TTC549 (cell line): Measurements from ENCODE around the gene MAMSTR.
A peak's percentile ranks its signal among the peaks of the same experiment; 100 is the strongest.

ENCODE experiments used
- FAIRE-seq: peaks from 2 replicates; lab custom pipeline; 2012; peaks lifted over from hg19 to GRCh38; lab: Jason Lieb, UNC

Gene MAMSTR

DNA sequence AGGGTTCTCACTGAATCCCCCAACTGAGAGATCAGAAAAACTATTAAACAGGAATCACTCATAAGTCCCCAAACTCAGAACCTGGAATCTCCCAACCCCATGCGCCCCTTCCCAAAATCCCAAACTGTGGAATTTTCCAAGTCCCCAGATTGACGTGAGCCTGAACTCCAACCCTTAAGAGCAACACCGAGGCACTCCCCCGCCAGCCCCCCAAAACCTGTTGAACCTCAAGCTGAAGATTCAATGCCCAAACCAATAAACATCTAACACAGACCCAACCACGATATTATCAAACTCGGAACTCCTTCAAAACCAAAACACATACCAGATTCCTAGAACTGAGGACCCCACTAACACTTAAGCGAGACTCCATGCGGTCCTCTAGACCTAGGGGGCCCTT, 26.6 kb upstream of the MAMSTR start:
- FAIRE-seq: no peak

DNA sequence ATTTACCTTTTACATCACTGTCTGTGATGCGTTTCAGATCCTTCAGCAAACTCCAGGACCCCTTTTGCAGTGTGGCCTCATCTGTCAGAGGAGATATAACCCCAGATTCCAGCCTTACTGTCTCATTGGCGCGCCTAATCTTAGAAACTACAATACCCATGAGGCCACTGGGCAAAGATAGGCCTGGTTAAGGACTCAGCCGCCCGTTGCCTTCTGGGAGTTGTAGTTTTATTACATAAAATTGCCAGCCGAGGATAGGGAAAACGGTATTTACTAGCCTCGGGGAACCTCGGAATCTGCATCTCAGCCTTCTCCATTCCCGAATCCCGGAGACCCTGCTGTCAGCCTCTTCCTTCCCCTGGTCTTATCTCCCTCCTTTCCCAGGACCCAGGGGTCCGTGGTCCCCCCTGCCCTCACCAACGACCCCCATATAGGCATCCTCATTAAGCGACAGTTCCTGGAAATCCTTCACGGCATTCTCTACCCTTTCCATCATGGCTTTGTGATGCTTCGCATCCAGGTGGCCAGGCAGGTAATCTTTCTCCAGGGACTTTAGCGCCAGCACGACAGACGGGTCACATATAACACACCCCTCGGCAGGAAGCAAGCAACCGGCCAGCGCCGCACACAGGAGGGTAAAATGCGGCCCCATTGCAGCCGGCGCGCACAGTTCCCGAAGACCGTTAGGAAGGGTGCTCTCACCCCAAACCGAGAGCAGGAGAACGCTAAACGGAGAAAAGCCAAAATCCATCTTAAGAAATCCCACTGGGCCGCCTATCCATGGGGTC, 25.9 kb upstream of the MAMSTR start:
- FAIRE-seq: no peak

DNA sequence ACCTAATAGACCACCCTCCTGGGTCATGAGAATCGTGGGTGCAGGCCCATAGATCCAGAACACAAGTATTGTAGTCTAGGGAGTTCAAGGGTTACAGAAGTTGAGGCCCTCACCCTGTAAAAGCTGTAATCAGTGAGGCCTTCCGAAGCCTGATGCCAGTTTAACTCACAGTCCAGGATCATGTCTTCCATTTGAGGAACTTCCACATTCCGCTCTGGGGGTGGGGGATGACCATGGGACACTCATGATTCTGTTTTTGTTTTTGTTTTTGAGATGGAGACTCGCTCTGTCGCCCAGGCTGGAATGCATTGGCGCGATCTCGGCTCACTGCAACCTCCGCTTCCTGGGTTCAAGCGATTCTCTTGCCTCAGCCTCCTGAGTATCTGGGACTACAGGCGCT, 22.6 kb upstream of the MAMSTR start:
- no peak for FAIRE-seq

DNA sequence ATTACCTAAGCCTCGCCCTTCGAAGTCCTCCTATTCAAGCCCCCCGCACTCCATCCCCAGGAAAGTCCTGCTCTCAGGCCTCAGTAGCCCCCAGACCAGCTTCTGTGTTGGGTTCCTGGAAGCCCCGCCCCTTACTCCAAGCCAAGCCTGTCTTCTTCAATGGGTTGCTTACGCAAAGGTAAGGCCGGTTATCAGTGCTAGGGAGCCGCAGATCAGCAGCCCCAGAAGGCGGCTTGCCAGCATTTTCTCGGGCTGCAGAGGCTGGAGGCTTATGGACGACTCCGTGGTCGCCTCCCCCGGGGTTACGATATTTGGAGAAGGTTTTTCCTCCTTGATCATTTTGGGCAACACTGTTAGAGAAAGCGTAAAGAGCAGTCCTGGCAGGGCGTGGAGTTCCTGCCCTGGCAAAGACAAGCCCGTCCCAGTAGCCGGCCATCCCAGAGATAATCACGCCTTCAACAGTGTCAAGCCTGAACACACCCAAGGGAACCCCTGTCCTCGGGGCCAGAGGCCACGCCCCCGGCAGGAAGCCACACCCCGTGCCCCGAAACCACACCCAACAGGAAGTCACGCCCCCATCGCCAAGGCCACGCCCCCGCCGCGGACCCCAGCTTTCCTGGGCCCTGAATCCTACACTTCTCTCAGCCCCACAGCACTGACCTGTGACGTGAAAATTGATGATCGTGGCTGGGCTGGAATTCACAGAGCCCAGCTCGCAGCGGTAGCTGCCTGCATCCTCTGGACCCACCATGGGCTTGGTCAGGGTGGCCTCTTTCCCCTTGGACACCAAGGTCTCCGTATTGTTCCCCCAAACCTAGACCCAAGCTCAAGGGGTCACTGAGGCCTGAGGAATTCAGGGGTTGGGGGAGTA, 21.8 kb upstream of the MAMSTR start:
- FAIRE-seq: no peak

DNA sequence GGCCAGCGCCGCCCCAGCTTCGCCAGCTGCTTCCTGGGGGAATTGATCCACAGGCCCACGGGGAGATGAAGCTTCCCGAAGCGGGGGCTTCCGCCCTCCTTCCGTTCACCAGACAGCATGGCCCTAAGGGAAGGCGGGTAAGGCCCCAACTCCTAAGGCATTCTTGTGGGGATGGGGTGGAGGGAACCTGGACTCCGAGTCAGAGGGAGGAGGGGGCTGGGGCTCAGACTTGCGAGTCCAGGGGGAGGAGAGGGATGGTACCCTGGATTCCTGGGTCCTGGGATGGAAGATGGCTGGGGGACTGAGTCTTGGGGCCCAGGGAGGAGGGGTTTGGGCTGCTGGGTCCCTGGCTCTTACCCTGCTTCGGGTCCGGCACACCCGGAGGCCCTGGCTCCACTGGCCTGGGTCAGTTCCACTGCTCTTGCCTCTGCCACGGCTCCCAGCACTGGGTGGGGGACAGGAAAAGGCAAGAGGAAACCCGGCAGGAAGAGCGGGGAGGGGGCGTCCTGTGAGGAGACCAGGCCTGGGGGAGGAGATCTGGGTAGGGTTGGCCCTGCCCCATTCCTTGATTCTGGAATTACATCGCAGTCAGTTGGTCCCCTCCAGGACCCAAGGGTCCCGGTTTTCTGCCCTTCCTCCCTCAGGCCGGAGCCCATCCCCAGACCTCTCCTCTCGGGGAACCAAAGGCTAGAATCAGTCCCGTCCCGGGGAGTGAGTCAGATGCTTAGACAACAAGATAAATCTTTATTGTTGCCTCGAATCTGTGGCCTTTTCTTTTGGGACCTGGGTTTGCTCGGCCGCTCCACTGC, 20.8 kb upstream of the MAMSTR start, which contains the start of gene RASIP1:
Gene RASIP1, minus strand, starts transcription at position 447 of the 809 bp plus-strand sequence. Its CDS starts 328 bp downstream, at position 119.
- no peak for FAIRE-seq

DNA sequence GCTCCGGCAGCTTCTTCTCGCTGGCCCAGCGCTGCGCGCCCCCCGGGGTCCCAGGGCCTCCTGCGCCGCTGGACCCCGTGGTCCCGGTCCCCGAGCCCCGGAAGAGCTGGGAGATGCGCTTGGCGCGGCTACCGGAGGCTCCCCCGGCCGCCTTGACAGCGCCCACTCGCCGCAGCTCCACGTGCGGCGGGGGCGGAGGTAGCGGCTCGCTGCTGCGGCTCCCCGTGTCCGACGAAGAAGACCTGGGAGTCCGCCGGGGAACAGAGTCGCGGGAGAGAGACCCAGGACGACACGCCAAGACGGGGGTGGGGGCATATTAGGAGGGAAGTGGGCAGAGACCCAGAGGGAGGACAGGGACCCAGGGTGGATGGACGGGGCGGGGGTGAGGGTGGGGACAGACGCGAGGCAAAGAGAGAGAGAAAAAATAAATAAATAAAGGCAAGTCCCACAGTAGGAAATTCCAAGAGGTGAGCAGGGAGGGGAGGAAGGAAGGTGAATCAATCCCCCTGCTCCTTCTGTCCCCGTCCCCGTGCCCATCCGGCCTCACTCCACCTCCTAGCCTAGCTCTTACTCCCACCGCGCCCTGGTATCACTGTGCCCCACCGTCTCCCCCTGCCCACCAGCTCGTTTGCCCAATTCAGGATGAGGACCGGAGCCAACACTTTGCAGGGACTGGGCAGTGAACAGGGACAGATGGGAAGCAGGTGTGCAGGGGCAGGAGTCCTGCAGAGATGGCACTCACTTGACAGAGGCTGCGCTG, 20.1 kb upstream of the MAMSTR start:
- FAIRE-seq: no peak

DNA sequence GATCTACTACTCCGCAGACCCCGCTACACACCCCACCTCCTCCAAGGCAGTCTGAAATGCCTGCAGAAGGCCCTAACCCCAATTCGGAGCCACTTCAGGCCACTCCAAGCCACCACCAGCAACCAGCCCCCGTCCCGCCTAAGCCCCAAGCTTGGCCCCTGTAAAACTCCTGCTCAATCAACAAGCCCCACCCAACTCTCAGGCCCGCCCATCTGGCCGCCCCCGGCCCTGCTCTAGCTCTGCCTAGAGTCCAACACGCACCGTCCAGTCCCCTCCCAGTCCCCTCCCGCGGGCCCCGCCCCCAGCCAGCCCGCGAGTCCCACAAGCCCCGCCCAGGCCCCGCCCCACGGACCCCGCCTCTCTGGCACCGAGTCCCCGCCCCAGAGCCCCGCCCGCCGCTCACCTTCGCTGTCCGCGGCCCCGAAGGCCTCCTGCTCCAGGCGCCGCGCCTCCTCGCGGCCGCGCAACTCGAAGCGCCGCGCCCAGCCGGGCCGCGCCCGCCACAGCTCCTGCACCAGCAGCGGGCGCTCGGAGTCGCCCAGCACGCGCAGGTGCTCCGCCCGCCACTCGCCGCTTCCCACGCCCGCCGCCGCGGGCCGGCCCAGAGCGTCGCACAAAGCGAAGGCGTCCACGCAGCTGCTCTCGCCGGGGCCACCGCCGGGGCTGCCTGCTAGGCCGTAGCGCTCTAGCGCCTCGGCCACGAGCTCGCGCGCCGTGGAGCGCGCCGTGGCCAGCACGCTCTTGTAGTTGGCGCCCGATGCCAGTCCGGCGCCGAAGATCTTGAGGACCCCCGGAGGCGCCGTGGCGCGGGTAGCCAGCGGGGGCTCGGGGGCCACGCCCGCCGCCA, 19.3 kb upstream of the MAMSTR start:
- FAIRE-seq: no peak

DNA sequence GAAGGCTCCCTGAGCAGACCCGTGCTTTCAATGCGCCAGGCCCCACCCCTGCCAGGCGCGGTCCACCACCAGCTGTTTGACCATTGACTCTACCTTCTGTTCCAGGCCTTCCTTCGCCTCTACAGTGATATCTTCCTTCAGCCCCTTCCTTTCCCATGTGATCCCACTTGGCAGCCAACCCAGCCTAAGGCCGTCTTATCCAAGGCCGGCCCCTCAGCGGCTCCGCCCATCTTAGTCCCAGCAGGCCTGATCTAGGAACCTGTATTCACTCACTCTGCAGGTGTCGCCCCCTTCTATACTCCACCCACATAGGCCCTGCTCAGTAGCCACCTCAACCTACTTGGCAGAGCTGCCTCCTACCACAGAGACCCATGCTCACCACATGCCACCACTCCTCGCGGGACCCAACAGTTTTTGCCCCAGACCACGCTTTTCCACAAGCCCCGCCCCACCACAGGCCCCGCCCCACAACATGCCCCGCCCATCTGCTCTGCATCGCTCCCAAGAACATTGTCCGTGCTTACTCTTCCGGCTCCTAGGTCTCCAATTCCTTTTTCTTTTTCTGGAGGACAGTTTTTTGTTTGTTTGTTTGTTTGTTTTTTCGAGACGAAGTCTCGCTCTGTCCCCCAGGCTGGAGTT, 18.0 kb upstream of the MAMSTR start:
- no peak for FAIRE-seq

DNA sequence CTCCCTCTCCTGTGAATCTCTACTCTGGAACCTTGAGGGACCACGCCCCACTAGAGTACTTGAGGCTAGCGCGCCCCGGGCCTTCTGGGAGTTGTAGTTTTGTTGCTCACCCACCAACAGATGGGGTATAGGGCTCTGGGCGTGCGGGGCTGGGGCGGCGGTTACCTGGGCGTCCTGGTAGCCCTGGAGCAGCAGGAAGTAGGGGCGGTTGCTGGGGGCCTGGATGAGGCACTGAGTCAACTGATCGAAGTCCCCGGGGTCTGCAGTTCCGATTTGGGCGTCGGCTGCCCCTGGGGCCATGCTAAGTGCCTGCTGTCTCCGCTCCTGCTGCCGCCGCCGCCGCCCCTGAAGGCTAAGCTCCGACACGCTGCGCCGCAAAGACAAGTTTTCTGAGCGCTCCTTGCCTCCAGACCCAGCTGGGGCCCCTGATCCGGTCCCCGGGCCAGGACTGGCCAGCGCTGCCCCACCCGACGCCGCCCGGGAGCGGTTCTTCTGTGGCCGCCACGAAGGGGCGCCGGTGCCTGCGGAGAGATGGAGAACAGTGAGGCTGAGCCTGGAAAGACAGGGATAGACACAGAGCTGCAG, 15.6 kb upstream of the MAMSTR start:
- FAIRE-seq: no peak

DNA sequence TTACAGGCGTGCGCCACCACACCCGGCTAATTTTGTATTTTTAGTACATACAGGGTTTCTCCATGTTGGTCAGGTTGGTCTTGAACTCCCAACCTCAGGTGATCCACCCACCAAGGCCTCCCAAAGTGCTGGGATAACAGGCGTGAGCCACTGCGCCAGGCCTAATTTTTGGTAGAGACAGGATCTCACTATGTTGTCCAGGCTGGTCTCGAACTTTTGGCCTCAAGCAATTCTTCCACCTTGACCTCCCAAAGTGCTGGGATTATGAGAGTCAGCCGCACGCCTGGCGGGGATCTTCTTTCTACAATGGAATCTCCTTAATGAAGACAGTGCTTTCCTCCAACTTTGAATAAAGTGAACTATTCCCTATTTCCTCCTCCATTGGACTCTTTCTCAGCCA, 15.1 kb upstream of the MAMSTR start:
- FAIRE-seq: no peak

DNA sequence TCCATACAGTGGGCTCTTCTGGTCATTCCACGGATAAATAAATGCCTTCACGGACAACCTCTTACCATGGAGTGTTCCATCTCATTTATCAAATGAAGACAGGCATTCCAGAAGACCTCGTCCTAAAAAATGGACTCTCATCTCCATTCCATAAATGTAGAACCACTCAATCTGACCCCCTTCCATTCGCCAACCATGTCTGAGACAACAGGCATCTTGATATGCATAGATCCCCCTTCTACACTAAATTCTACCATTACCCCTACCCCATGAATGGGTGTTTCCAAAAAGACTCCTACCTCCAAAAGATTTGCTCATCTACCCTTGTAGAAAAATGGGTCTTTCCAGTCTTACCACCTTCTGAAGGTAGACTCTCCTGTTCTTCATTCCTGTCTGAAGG, 11.9 kb upstream of the MAMSTR start:
- FAIRE-seq: no peak

DNA sequence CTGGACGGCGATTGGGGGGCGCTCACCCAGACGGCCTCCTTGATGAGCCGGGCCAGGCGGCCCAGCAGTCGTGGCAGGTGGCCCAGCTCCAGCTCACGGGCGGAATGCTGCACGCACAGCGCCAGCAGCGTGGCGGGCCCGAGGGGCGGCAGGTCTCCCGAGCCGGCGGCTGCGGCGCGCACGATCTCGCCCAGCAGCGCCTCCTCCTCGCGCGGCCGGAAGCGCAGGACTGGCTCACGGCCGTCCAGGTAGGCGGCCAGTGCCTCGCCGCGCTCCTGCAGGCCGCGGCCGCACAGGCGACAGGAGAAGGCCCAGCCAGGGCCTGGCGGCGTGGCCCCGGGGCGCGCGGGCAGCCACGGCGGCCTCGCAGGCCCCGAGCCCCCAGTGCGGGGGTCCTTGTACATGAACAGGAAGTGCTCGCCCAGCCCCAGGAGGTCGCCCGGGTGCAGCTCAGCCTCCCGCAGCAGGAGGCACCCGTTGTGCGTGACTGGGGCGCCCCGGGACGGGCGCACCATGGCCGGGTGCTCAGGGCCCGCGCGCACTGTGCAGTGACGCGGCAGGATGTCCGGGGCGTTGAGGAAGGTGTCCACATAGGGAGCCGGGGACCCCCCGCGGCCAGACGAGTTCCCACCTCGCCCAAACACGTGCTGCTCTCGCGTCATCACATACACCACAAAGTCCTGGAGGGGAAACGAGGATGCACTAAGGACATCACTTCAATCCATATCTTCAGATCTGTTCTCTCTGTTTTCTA, 9.6 kb upstream of the MAMSTR start:
- FAIRE-seq: no peak

DNA sequence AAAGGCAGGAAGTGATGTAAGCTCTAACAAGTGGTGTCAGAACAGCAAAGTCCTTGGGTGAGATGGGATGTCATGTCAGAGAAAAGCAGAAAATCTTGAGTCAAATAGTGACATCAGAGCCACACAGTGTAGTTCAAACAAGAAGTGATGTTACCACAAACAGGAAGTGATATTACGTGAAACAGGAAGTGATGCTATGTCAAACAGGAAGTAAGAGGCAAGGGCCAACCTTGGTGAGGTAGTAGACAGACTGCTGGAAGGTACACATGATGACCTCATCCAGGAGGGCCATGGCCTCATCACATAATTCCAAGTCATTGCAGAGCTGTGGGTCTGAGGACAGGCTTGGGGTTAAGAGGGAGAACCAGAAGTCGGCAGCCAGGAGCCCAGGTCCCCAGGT, 7.0 kb upstream of the MAMSTR start:
- FAIRE-seq: no peak

DNA sequence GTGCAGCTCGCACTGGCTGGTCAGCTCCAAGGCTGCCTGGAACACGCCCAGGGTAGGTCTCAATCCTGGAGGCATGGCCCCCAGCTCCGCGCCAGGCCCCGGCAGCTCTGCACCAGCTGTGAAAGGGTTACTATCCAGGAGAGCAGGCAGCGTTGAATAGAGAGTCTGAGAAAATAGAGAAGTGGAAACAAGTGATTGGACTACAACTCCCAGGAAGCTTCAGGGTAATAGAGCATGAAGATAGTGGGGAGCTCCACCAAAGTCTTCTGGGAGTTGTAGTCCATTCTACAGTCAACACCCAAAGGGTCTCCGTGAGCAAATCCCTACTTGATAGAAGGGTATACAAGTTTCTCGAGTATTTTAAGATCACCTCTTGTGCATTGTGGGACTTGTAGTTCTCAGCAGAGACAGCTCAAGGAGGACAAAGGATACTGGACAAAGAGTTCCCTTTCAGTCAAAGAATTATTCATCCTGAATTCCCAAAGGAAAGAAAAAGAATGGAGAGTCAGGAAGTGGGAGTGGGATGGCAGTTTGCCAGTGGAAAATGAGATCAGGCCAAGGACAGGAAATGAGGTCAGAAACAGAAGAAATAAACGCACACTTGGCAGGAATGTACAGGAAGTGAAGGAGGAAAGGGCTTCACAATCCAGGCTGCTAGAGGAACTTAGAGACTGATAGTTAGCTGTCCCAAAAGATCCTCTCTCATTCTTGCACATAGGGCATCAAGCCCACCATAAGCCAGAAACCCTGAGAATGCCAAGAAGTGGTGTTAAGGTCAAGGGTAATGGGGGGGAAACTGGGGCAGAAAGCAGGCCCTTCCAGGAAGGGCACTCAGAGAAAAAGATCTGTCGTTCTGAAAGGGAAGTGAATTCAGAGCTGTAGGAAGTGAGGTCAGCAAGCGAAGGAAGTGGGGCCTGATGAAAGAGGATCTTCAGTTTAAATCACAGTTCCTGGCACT, 5.5 kb upstream of the MAMSTR start:
- FAIRE-seq: peak; percentile 85

DNA sequence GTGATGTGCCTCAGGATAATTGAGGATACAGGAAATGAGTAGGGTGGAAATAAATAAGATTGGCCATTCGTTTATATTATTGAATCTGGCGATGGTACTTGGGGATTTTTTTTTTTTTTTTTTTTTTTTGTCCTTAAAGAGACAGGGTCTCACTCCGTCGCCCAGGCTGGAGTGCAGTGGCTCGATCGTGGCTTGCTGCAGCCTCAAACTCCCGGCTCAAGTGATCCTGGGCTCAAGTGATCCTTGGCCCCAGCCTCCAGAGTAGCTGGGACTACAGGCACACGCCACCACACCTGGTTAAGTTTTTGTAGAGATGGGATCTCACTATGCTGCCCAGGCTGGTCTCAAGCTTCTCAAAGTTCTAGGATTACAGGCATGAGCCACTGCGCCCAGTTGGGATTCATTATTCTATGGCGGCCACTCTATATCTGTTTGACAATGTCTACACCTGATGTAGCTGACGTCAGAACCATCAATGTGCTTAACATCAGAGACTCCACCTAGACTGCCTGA, 2.7 kb upstream of the MAMSTR start:
- FAIRE-seq: no peak

DNA sequence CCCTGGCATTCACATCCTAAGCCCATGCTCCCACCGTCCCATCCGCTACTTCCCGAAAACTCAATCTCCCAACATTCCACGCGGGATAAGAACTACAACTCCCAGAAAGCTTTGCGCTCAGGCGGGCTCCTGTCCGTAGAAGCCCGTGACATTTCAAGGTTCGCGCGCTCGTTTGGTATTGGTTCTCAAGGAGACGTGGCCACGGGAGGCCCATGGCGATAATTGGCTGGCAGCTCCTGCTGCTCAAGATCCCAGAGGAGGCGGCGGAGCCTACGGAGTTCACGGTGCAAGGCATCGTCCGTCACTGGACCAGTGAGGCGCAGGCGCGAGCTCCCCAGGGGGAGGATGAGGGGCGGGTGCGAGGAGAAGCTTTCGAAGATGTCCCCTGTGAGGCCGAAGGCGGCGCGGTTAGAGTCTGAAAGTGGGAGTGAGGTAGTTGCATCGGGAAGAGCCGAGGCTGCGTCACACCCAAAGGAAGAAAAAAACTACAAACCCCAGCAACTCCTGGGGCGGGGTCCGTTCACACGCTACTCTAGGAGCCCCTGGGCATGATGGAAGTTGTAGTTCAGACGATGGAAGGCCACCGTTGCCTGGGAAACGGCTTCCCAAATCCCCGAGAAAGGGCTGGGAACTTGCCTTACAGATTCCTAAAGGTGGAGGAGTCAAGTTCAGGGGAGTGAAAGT, 1.2 kb upstream of the MAMSTR start:
- FAIRE-seq: peak; percentile 95

DNA sequence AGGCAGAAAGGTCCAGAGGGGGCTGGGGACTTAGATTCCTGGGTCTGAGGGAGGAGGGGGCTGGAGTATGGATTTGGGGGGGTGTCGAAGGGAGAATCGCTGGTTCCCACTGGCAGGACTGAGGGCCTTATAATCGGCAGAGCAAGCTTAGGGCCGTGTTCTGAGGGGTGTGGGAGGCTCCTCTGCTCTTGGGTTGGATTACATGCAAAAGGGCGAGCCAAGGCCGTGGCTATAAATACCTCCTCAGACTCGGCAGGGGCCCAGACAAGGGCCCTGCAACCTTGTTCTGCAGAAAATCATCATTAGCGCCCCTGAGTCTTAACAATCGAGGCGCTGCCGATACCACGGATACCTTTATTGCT, 707 bp upstream of the MAMSTR start:
- no peak for FAIRE-seq
